Peyer's patch (tissue), 4 donors: ENCODE measurements around the gene GRIK3. TPM values are rescaled to one million over a fixed set of nuclear protein-coding genes. Genes with fewer than 3 reads are reported as not detected.

ENCODE experiments used
- DNase-seq, 3 donors: peaks; one replicate each; pipeline ENCODE4 v3.0.0-alpha.2; 2017 to 2019
- H3K27ac ChIP-seq, 4 donors: fragments of 200-600 bp; sonication (generic); one replicate each; pipeline ENCODE4 v1.5.1; 2016 to 2019
- H3K27me3 ChIP-seq, 2 donors: fragments of 200-600 bp; sonication (generic); one replicate each; pipeline ENCODE4 v1.5.1; 2019
- H3K36me3 ChIP-seq, 3 donors: fragments of 200-600 bp; sonication (generic); one replicate each; pipeline ENCODE4 v1.5.1; 2016 to 2019
- H3K4me1 ChIP-seq, 4 donors: fragments of 200-600 bp; sonication (generic); one replicate each; pipeline ENCODE4 v1.5.1; 2016 to 2019
- H3K4me3 ChIP-seq, 4 donors: fragments of 200-600 bp; sonication (generic); 1 replicate in 3 of 4; 2 replicates in 1 of 4; pipeline ENCODE4 v1.5.1; 2016 to 2019; ENCODE audit warnings: mild to moderate bottlenecking in 1 of 4
- H3K9me3 ChIP-seq, 4 donors: fragments of 200-600 bp; sonication (generic); one replicate each; pipeline ENCODE4 v1.5.1; 2016 to 2019; ENCODE audit warnings: mild to moderate bottlenecking in 1 of 4
- CTCF ChIP-seq, 6 experiments: fragments of 450-650 bp in 4 of 6; fragments of 200-600 bp in 2 of 6; sonication (generic) in 1 of 6; IDR thresholded peaks; one replicate each; pipeline ENCODE4 v1.5.1; 2017 to 2019; ENCODE audit warnings: antibody characterized with exemption in 6 of 6, mild to moderate bottlenecking in 3 of 6, moderate library complexity in 1 of 6
- POLR2A ChIP-seq, 2 donors: fragments of 450-650 bp; IDR thresholded peaks; one replicate each; pipeline ENCODE4 v1.5.1; 2017; ENCODE audit warnings: antibody characterized with exemption in 2 of 2, mild to moderate bottlenecking in 2 of 2, moderate library complexity in 2 of 2
- total RNA-seq, 4 donors: library from RNA; depleted of rRNA; stranded (reverse); fragments of >200 nt; gene quantifications; one replicate each; pipeline ENCODE4 v1.1.0, GENCODE V29; 2016

The GRIK3 gene
- total RNA-seq, 4 donors from 2014 or later: 0.18 to 0.83 (median 0.62) TPM

GRCh38 chr1:36789535-36789934 is 244.8 kb downstream of the GRIK3 start:
- no peaks in the 10 kb centered on the region for H3K27me3 ChIP-seq
- DNase-seq: no peak
- H3K9me3 ChIP-seq: no peaks in the 10 kb centered on the region
- TF ChIP-seq CTCF (IDR thresholded peaks at IDR 0.05) (no peak), POLR2A (IDR thresholded peaks at IDR 0.05) (no peak)
- H3K27ac ChIP-seq: no peak overlapping the region
- no peaks in the 10 kb centered on the region for H3K36me3 ChIP-seq
- H3K4me1 ChIP-seq: no peaks in the 10 kb centered on the region
- H3K4me3 ChIP-seq: no peak overlapping the region

- H3K27ac ChIP-seq: no peak overlapping the region
- H3K36me3 ChIP-seq: no peaks in the 10 kb centered on the region
- no peaks in the 10 kb centered on the region for H3K4me1 ChIP-seq
- no peaks in the 10 kb centered on the region for H3K27me3 ChIP-seq
- H3K9me3 ChIP-seq: no peaks in the 10 kb centered on the region
- no peak overlapping the region for H3K4me3 ChIP-seq
- DNase-seq: no peak
- TF ChIP-seq CTCF (IDR thresholded peaks at IDR 0.05) (no peak), POLR2A (IDR thresholded peaks at IDR 0.05) (no peak)
These were observed 246.9 kb downstream of the GRIK3 start for GRCh38 chr1:36787312-36787913.

GRCh38 chr1:36786425-36786824 is 247.9 kb downstream of the GRIK3 start:
- Histone ChIP-seq H3K4me3 (no peak overlapping the region), H3K27ac (no peak overlapping the region), H3K27me3 (no peaks in the 10 kb centered on the region), H3K4me1 (no peaks in the 10 kb centered on the region), H3K9me3 (no peaks in the 10 kb centered on the region), H3K36me3 (no peaks in the 10 kb centered on the region)
- no peak for DNase-seq
- TF ChIP-seq POLR2A (IDR thresholded peaks at IDR 0.05): no peak
- TF ChIP-seq CTCF (IDR thresholded peaks at IDR 0.05): no peak

- H3K27me3 ChIP-seq: no peaks in the 10 kb centered on the region
- no peak for DNase-seq
- no peaks in the 10 kb centered on the region for H3K36me3 ChIP-seq
- TF ChIP-seq POLR2A (IDR thresholded peaks at IDR 0.05): no peak
- TF ChIP-seq CTCF (IDR thresholded peaks at IDR 0.05): no peak
- H3K4me1 ChIP-seq: no peaks in the 10 kb centered on the region
- H3K9me3 ChIP-seq: no peaks in the 10 kb centered on the region
- H3K4me3 ChIP-seq: no peak overlapping the region
- H3K27ac ChIP-seq: no peak overlapping the region
These were observed 250.0 kb downstream of the GRIK3 start for GRCh38 chr1:36784147-36784859.

GRCh38 chr1:36783475-36783874 is 250.8 kb downstream of the GRIK3 start:
- H3K27ac ChIP-seq: no peak overlapping the region
- TF ChIP-seq POLR2A (IDR thresholded peaks at IDR 0.05): no peak
- H3K4me1 ChIP-seq: no peaks in the 10 kb centered on the region
- no peaks in the 10 kb centered on the region for H3K27me3 ChIP-seq
- H3K36me3 ChIP-seq: no peaks in the 10 kb centered on the region
- H3K4me3 ChIP-seq: no peak overlapping the region
- DNase-seq: no peak
- H3K9me3 ChIP-seq: no peaks in the 10 kb centered on the region

GRCh38 chr1:36782785-36783184 is 251.5 kb downstream of the GRIK3 start:
- TF ChIP-seq CTCF (IDR thresholded peaks at IDR 0.05): no peak
- TF ChIP-seq POLR2A (IDR thresholded peaks at IDR 0.05): no peak
- no peaks in the 10 kb centered on the region for H3K27me3 ChIP-seq
- DNase-seq: peak in 2 of 3 donors; percentile 60 to 71

More at GRCh38 chr1:36782785-36783184, 251.5 kb downstream of the GRIK3 start:
- no peaks in the 10 kb centered on the region for H3K9me3 ChIP-seq
- H3K36me3 ChIP-seq: no peaks in the 10 kb centered on the region
- H3K4me1 ChIP-seq: no peaks in the 10 kb centered on the region
- H3K4me3 ChIP-seq: no peak overlapping the region
- no peak overlapping the region for H3K27ac ChIP-seq
